ENCODE results near the gene MMP12.
"Not testable (repeated sequence)": the region's sequence is repeated elsewhere in the genome, so short reads cannot be mapped to it uniquely, and the experiment has no call there.

Gene MMP12

GRCh38 chr11:102874852-102875251 lies at the start of gene MMP12:
Gene MMP12, minus strand, starts transcription at chr11:102874982. Its CDS starts 45 bp downstream, at chr11:102874937.
- FAIRE-seq = no peak

- FAIRE-seq = no peak
Measured at GRCh38 chr11:102921587-102922220, 46.9 kb upstream of the MMP12 start.

- FAIRE-seq = no peak
Measured at GRCh38 chr11:102920118-102920684, 45.4 kb upstream of the MMP12 start.

- FAIRE-seq = no peak
Measured at GRCh38 chr11:102915044-102915375, 40.2 kb upstream of the MMP12 start.

- no peak for FAIRE-seq
Measured at GRCh38 chr11:102914238-102915043, 39.7 kb upstream of the MMP12 start.

- no peak for FAIRE-seq
Measured at GRCh38 chr11:102912482-102912830, 37.7 kb upstream of the MMP12 start.

GRCh38 chr11:102911758-102912481 lies 37.1 kb upstream of the MMP12 start:
- FAIRE-seq = no peak

GRCh38 chr11:102905848-102906247 lies 31.1 kb upstream of the MMP12 start:
- FAIRE-seq = not testable (repeated sequence)

- FAIRE-seq = not testable (repeated sequence)
Measured at GRCh38 chr11:102903895-102904294, 29.1 kb upstream of the MMP12 start.

GRCh38 chr11:102900346-102900745 lies 25.6 kb upstream of the MMP12 start:
- FAIRE-seq = no peak

GRCh38 chr11:102891736-102892135 lies 17.0 kb upstream of the MMP12 start:
- FAIRE-seq = no peak

GRCh38 chr11:102886999-102887398 lies 12.2 kb upstream of the MMP12 start:
- no peak for FAIRE-seq

GRCh38 chr11:102883141-102883540 lies 8.4 kb upstream of the MMP12 start:
- FAIRE-seq = no peak

- FAIRE-seq = no peak
Measured at GRCh38 chr11:102882389-102883024, 7.7 kb upstream of the MMP12 start.

GRCh38 chr11:102879801-102880200 lies 5.0 kb upstream of the MMP12 start:
- FAIRE-seq = no peak

GRCh38 chr11:102878595-102878994 lies 3.8 kb upstream of the MMP12 start:
- no peak for FAIRE-seq

- FAIRE-seq = not testable (repeated sequence)
Measured at GRCh38 chr11:102869354-102869964, 5.3 kb downstream of the MMP12 start.

GRCh38 chr11:102868339-102868738 lies 6.4 kb downstream of the MMP12 start:
- FAIRE-seq = no peak

GRCh38 chr11:102864724-102865123 lies 10.1 kb downstream of the MMP12 start:
- FAIRE-seq = no peak

GRCh38 chr11:102853956-102854355 lies 20.8 kb downstream of the MMP12 start:
- no peak for FAIRE-seq

- no peak for FAIRE-seq
Measured at GRCh38 chr11:102853055-102853454, 21.7 kb downstream of the MMP12 start.

GRCh38 chr11:102850973-102851745 lies 23.6 kb downstream of the MMP12 start:
- FAIRE-seq = no peak

Measured in colon (tissue), 2 donors.